ENCODE data around the gene ELFN2. TPM values are rescaled to one million over a fixed set of nuclear protein-coding genes. Genes with fewer than 3 reads are reported as not detected.

ELFN2 gene
- total RNA-seq, 4 donors from 2014 or later = under 0.01 to 0.19 (median 0.16) TPM; not detected in 1

- TF ChIP-seq POLR2A (IDR thresholded peaks at IDR 0.05) = no peak
- TF ChIP-seq POLR2AphosphoS5 (IDR thresholded peaks at IDR 0.05) = no peak
- Histone ChIP-seq H3K27ac (no peak overlapping the region), H3K36me3 (no peaks in the 10 kb centered on the region), H3K4me3 (no peak overlapping the region), H3K9me3 (peaks cover 0 to 18% (median 0%) of the 10 kb centered on the region in 3 donors), H3K4me1 (no peaks in the 10 kb centered on the region), H3K27me3 (peaks cover 83% of the 10 kb centered on the region)
- WGBS, 2 donors (ENCODE audit: low coverage in 1 of 2) = 93 to 100% methylated on average over 1 to 4 of the region's 4 CpGs
- no peak for ATAC-seq
Measured at GRCh38 chr22:37440875-37441274, 13.6 kb upstream of the ELFN2 start.

GRCh38 chr22:37439347-37439746, 12.1 kb upstream of the ELFN2 start:
- H3K9me3 ChIP-seq = peaks cover 0 to 18% (median 0%) of the 10 kb centered on the region in 3 donors
- no peaks in the 10 kb centered on the region for H3K4me1 ChIP-seq
- no peak for ATAC-seq
- peaks cover 88% of the 10 kb centered on the region for H3K27me3 ChIP-seq
- no peak for TF ChIP-seq EP300 (IDR thresholded peaks at IDR 0.05)
- TF ChIP-seq POLR2AphosphoS5 (IDR thresholded peaks at IDR 0.05) = no peak
- no peak for TF ChIP-seq CTCF (IDR thresholded peaks at IDR 0.05)
- TF ChIP-seq POLR2A (IDR thresholded peaks at IDR 0.05) = no peak
- H3K27ac ChIP-seq = no peak overlapping the region
- H3K36me3 ChIP-seq = no peaks in the 10 kb centered on the region
- 60% methylated on average over 5 of the region's 5 CpGs; no CpG with 5 or more reads in 1 of the 2 donors for WGBS, 2 donors (ENCODE audit: low coverage in 1 of 2)
- H3K4me3 ChIP-seq = no peak overlapping the region

- Histone ChIP-seq H3K9me3 (peaks cover 0 to 22% (median 0%) of the 10 kb centered on the region in 3 donors), H3K4me1 (no peaks in the 10 kb centered on the region), H3K36me3 (no peaks in the 10 kb centered on the region), H3K27ac (no peak overlapping the region), H3K27me3 (peaks cover 94% of the 10 kb centered on the region), H3K4me3 (no peak overlapping the region)
- no peak for TF ChIP-seq CTCF (IDR thresholded peaks at IDR 0.05)
- TF ChIP-seq POLR2A (IDR thresholded peaks at IDR 0.05) = no peak
- TF ChIP-seq EP300 (IDR thresholded peaks at IDR 0.05) = no peak
- no peak for TF ChIP-seq POLR2AphosphoS5 (IDR thresholded peaks at IDR 0.05)
- 85 to 94% methylated on average over 2 to 3 of the region's 5 CpGs for WGBS, 2 donors (ENCODE audit: low coverage in 1 of 2)
- no peak for ATAC-seq
Measured at GRCh38 chr22:37435970-37436603, 8.8 kb upstream of the ELFN2 start.

GRCh38 chr22:37433786-37434185, 6.5 kb upstream of the ELFN2 start:
- no peak for ATAC-seq
- H3K9me3 ChIP-seq = peaks cover 0 to 10% (median 0%) of the 10 kb centered on the region in 3 donors
- H3K4me1 ChIP-seq = no peaks in the 10 kb centered on the region
- H3K4me3 ChIP-seq = no peak overlapping the region
- H3K27ac ChIP-seq = no peak overlapping the region
- H3K27me3 ChIP-seq = peaks cover 94% of the 10 kb centered on the region
- TF ChIP-seq EP300 (IDR thresholded peaks at IDR 0.05) (no peak), POLR2A (IDR thresholded peaks at IDR 0.05) (no peak), CTCF (IDR thresholded peaks at IDR 0.05) (no peak), POLR2AphosphoS5 (IDR thresholded peaks at IDR 0.05) (no peak)
- WGBS, 2 donors (ENCODE audit: low coverage in 1 of 2) = 51% methylated on average over 5 of the region's 11 CpGs; no CpG with 5 or more reads in 1 of the 2 donors
- H3K36me3 ChIP-seq = no peaks in the 10 kb centered on the region

GRCh38 chr22:37432708-37433054, 5.4 kb upstream of the ELFN2 start:
- peaks cover 0 to 6% (median 0%) of the 10 kb centered on the region in 3 donors for H3K4me1 ChIP-seq
- 92 to 93% methylated on average over 3 of the region's 3 CpGs for WGBS, 2 donors (ENCODE audit: low coverage in 1 of 2)
- H3K9me3 ChIP-seq = peaks cover 0 to 10% (median 0%) of the 10 kb centered on the region in 3 donors
- TF ChIP-seq CTCF (IDR thresholded peaks at IDR 0.05) = no peak
- TF ChIP-seq EP300 (IDR thresholded peaks at IDR 0.05) = no peak
- no peak for TF ChIP-seq POLR2A (IDR thresholded peaks at IDR 0.05)
- no peak for TF ChIP-seq POLR2AphosphoS5 (IDR thresholded peaks at IDR 0.05)
- peaks cover 94% of the 10 kb centered on the region for H3K27me3 ChIP-seq
- H3K36me3 ChIP-seq = no peaks in the 10 kb centered on the region
- ATAC-seq = no peak
- H3K27ac ChIP-seq = no peak overlapping the region
- H3K4me3 ChIP-seq = no peak overlapping the region
